Measurements from ENCODE around the gene GMIP. TPM values are rescaled to one million over a fixed set of nuclear protein-coding genes. Genes with fewer than 3 reads are reported as not detected.

Gene GMIP
- total and polyA plus RNA-seq, 2 donors (not counting 3 experiments of a cell fraction or from before 2014, with no cell fraction given) = 7.8 to 19.8 TPM

- TF ChIP-seq MYC (IDR thresholded peaks at IDR 0.05; ENCODE audit: low read depth, low read length) = no peak
- TF ChIP-seq MAX (IDR thresholded peaks at IDR 0.05; ENCODE audit: insufficient read depth, insufficient read length) = no peak
- no peak for TF ChIP-seq POLR2A (IDR thresholded peaks at IDR 0.05; ENCODE audit: low read depth, low read length)
- no peak for TF ChIP-seq JUN (IDR thresholded peaks at IDR 0.05; ENCODE audit: borderline replicate concordance, insufficient read depth, insufficient read length, low read depth)
- TF ChIP-seq GATA2 (IDR thresholded peaks at IDR 0.05; ENCODE audit: insufficient read depth, insufficient read length, low read depth, low read length) = no peak
- TF ChIP-seq POLR2AphosphoS5 (IDR thresholded peaks at IDR 0.05; ENCODE audit: insufficient read depth, low read depth, low read length) = no peak
- TF ChIP-seq, protein P1, sequence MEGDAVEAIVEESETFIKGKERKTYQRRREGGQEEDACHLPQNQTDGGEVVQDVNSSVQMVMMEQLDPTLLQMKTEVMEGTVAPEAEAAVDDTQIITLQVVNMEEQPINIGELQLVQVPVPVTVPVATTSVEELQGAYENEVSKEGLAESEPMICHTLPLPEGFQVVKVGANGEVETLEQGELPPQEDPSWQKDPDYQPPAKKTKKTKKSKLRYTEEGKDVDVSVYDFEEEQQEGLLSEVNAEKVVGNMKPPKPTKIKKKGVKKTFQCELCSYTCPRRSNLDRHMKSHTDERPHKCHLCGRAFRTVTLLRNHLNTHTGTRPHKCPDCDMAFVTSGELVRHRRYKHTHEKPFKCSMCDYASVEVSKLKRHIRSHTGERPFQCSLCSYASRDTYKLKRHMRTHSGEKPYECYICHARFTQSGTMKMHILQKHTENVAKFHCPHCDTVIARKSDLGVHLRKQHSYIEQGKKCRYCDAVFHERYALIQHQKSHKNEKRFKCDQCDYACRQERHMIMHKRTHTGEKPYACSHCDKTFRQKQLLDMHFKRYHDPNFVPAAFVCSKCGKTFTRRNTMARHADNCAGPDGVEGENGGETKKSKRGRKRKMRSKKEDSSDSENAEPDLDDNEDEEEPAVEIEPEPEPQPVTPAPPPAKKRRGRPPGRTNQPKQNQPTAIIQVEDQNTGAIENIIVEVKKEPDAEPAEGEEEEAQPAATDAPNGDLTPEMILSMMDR (IDR thresholded peaks at IDR 0.05; ENCODE audit: extremely low read depth in 1 of 2, insufficient read depth in 1 of 2, low read depth in 1 of 2, low read length in 2 of 2) = no peak
- no peak for TF ChIP-seq EZH2 (IDR thresholded peaks at IDR 0.05; ENCODE audit: borderline replicate concordance, low read depth, low read length, severe bottlenecking)
- no peak for TF ChIP-seq FOS (IDR thresholded peaks at IDR 0.05; ENCODE audit: borderline replicate concordance, insufficient read depth, low read length)
- FAIRE-seq (no peak), DNase-seq (ENCODE audit: low read depth, low spot score) (no peak)
- Histone ChIP-seq H3K4me3 (replicated peaks in 1 of 3; ENCODE audit: insufficient read depth in 1 of 3, low read depth in 1 of 3, low read length in 3 of 3) (no peak overlapping the region), H3K27me3 (ENCODE audit: control insufficient read depth in 2 of 2, insufficient read depth in 2 of 2, low read length in 2 of 2) (no peaks in the 10 kb centered on the region), H3K4me2 (ENCODE audit: insufficient read depth, low read length) (no peak overlapping the region), H3K9me1 (replicated peaks; ENCODE audit: control insufficient read depth, extremely low read depth, insufficient read depth, low read length) (no peaks in the 10 kb centered on the region), H3K79me2 (ENCODE audit: control insufficient read depth, insufficient read depth, low read length) (peaks cover 8% of the 10 kb centered on the region), H4K20me1 (replicated peaks; ENCODE audit: control insufficient read depth, extremely low read depth, insufficient read depth, low read length) (no peaks in the 10 kb centered on the region), H3K9me3 (replicated peaks; ENCODE audit: control insufficient read depth, insufficient read depth, low read length) (no peaks in the 10 kb centered on the region), H2AFZ (ENCODE audit: low read depth, low read length) (no peak overlapping the region), H3K27ac (ENCODE audit: insufficient read depth, low read depth, low read length) (no peak overlapping the region), H3K36me3 (ENCODE audit: control insufficient read depth in 2 of 2, extremely low read depth in 1 of 2, insufficient read depth in 2 of 2, low read length in 2 of 2) (peaks cover 14 to 63% of the 10 kb centered on the region in 2 experiments), H3K9ac (replicated peaks; ENCODE audit: extremely low read depth, insufficient read depth, low read length) (no peak overlapping the region), H3K4me1 (ENCODE audit: control insufficient read depth, extremely low read depth, insufficient read depth, low read length) (no peaks in the 10 kb centered on the region)
- POLR2A ChIA-PET = no interaction called here
- no TSS peak for BruUV-seq (replicated peaks)
- dilution Hi-C loops (cut with MboI; ENCODE audit: extremely low pct_ligation_motif_present, low sequenced_read_pairs) (no loop called here), intact Hi-C loops (cut with micrococcal nuclease) (no loop called here)
- CTCF ChIA-PET = interaction anchor here (1.3 kb wide), 1 partner anchor 11 kb away, joined by 3 read pairs; no protein-coding TSS in a partner anchor
These were observed 13.3 kb upstream of the GMIP start for GRCh38 chr19:19656451-19657396.

Data from endothelial cell of umbilical vein (primary cell).